ENCODE data around the gene DNAJC5G. TPM values are rescaled to one million over a fixed set of nuclear protein-coding genes. Genes with fewer than 3 reads are reported as not detected.

Gene DNAJC5G
- total RNA-seq, 1 experiment from 2014 or later: not detected

GRCh38 chr2:27281442-27281841, 6.2 kb downstream of the DNAJC5G start:
- Histone ChIP-seq H2AFZ (ENCODE audit: low read length) (no peak overlapping the region), H3K36me3 (ENCODE audit: insufficient read depth, low read length) (no peaks in the 10 kb centered on the region), H3K4me2 (ENCODE audit: low read depth, low read length, poor library complexity, severe bottlenecking) (no peak overlapping the region)

GRCh38 chr2:27281855-27282559, 6.8 kb downstream of the DNAJC5G start, which contains the start of gene TRIM54:
TSS of gene TRIM54 (plus strand) at chr2:27282429. CDS start at chr2:27282732, 303 bp downstream.
- H3K4me1 ChIP-seq (ENCODE audit: low read length): no peaks in the 10 kb centered on the region
- no peak for DNase-seq
- H3K9ac ChIP-seq (ENCODE audit: low read length): no peak within 1 kb of the TSS
- no peak within 1 kb of the TSS for H2AFZ ChIP-seq (ENCODE audit: low read length)
- no peak within 1 kb of the TSS for H3K27ac ChIP-seq (ENCODE audit: low read length)
- H3K9me2 ChIP-seq (replicated peaks; ENCODE audit: insufficient read depth, low read length): no peaks in the 10 kb centered on the region
- no peaks in the 10 kb centered on the region for H3K9me3 ChIP-seq (ENCODE audit: low read length)
- H3K79me2 ChIP-seq (ENCODE audit: low read length): no peaks in the 10 kb centered on the region
- H3K36me3 ChIP-seq (ENCODE audit: insufficient read depth, low read length): no peaks in the 10 kb centered on the region
- no peak within 1 kb of the TSS for H3K4me2 ChIP-seq (ENCODE audit: low read depth, low read length, poor library complexity, severe bottlenecking)
- H3K4me3 ChIP-seq (ENCODE audit: low read length): no peak within 1 kb of the TSS
- no peaks in the 10 kb centered on the region; the same call in 1 of the 2 replicates for H3K27me3 ChIP-seq (ENCODE audit: low read length)
- H4K20me1 ChIP-seq (ENCODE audit: insufficient read depth, low read depth, low read length): no peaks in the 10 kb centered on the region

More at GRCh38 chr2:27281442-27281841, 6.2 kb downstream of the DNAJC5G start:
- H3K4me1 ChIP-seq (ENCODE audit: low read length): no peaks in the 10 kb centered on the region
- no peaks in the 10 kb centered on the region for H4K20me1 ChIP-seq (ENCODE audit: insufficient read depth, low read depth, low read length)
- no peak overlapping the region for H3K27ac ChIP-seq (ENCODE audit: low read length)
- no peak overlapping the region for H3K9ac ChIP-seq (ENCODE audit: low read length)
- H3K9me3 ChIP-seq (ENCODE audit: low read length): no peaks in the 10 kb centered on the region
- no peaks in the 10 kb centered on the region for H3K79me2 ChIP-seq (ENCODE audit: low read length)
- no peaks in the 10 kb centered on the region for H3K9me2 ChIP-seq (replicated peaks; ENCODE audit: insufficient read depth, low read length)
- H3K4me3 ChIP-seq (ENCODE audit: low read length): no peak overlapping the region
- no peak for DNase-seq
- H3K27me3 ChIP-seq (ENCODE audit: low read length): no peaks in the 10 kb centered on the region; the same call in 1 of the 2 replicates

- Histone ChIP-seq H3K4me3 (ENCODE audit: low read length) (no peak overlapping the region), H2AFZ (ENCODE audit: low read length) (no peak overlapping the region), H4K20me1 (ENCODE audit: insufficient read depth, low read depth, low read length) (no peaks in the 10 kb centered on the region), H3K4me2 (ENCODE audit: low read depth, low read length, poor library complexity, severe bottlenecking) (no peak overlapping the region), H3K9ac (ENCODE audit: low read length) (no peak overlapping the region), H3K36me3 (ENCODE audit: insufficient read depth, low read length) (no peaks in the 10 kb centered on the region), H3K9me3 (ENCODE audit: low read length) (no peaks in the 10 kb centered on the region), H3K79me2 (ENCODE audit: low read length) (no peaks in the 10 kb centered on the region), H3K27ac (ENCODE audit: low read length) (no peak overlapping the region), H3K4me1 (ENCODE audit: low read length) (no peaks in the 10 kb centered on the region), H3K9me2 (replicated peaks; ENCODE audit: insufficient read depth, low read length) (no peaks in the 10 kb centered on the region), H3K27me3 (ENCODE audit: low read length) (no peaks in the 10 kb centered on the region; the same call in 1 of the 2 replicates)
- DNase-seq: no peak
Measured at GRCh38 chr2:27282892-27283291, 7.7 kb downstream of the DNAJC5G start.

DNA sequence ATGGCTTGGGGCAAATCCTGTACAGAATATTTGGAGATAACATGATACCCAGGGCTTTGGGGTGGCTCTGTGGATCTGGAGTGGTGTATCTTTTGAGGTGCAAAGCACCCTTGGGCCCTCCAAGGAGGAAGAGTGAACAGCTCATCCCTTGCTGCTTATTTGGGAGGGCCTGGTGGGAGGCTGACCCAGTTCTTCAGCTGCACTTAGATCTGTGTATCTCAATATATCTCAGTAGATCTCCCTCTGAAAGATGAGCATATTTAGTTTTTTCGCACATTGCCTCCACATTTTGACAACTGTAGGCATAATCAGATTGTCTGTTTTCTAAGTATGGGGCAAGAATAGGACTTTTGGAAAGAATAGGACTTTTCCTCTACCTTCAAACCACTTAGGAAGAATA, 9.8 kb downstream of the DNAJC5G start:
- H3K27me3 ChIP-seq (ENCODE audit: low read length): no peaks in the 10 kb centered on the region; the same call in 1 of the 2 replicates
- no peak for DNase-seq
- no peaks in the 10 kb centered on the region for H4K20me1 ChIP-seq (ENCODE audit: insufficient read depth, low read depth, low read length)
- no peaks in the 10 kb centered on the region for H3K9me2 ChIP-seq (replicated peaks; ENCODE audit: insufficient read depth, low read length)
- H3K9me3 ChIP-seq (ENCODE audit: low read length): no peaks in the 10 kb centered on the region
- H2AFZ ChIP-seq (ENCODE audit: low read length): no peak overlapping the region
- H3K4me3 ChIP-seq (ENCODE audit: low read length): no peak overlapping the region
- no peaks in the 10 kb centered on the region for H3K36me3 ChIP-seq (ENCODE audit: insufficient read depth, low read length)
- no peaks in the 10 kb centered on the region for H3K4me1 ChIP-seq (ENCODE audit: low read length)
- no peak overlapping the region for H3K27ac ChIP-seq (ENCODE audit: low read length)
- no peaks in the 10 kb centered on the region for H3K79me2 ChIP-seq (ENCODE audit: low read length)
- H3K9ac ChIP-seq (ENCODE audit: low read length): no peak overlapping the region
- H3K4me2 ChIP-seq (ENCODE audit: low read depth, low read length, poor library complexity, severe bottlenecking): no peak overlapping the region

DNA sequence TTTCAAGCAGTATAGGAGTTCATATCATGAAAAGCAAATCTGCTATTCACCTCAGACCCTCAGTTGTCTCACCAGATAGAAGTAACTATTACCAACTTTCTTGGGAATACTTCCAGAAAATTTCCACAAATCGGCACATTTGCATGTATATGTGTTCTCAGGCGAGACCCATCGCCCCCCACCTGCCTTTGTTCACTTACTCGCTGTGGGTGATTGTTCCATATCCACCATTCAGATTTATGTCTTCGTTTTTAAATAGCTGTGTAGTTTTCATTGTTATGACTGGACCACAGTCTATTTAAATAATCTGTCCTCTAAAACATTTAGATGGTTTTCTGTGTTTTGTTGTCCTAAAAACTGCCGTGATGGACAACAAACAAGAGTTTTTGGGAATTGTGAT, 10.2 kb downstream of the DNAJC5G start:
- no peaks in the 10 kb centered on the region for H3K36me3 ChIP-seq (ENCODE audit: insufficient read depth, low read length)
- DNase-seq: no peak
- no peak overlapping the region for H3K27ac ChIP-seq (ENCODE audit: low read length)

GRCh38 chr2:27288610-27289009, 13.4 kb downstream of the DNAJC5G start:
- Histone ChIP-seq H3K9ac (ENCODE audit: low read length) (no peak overlapping the region), H3K79me2 (ENCODE audit: low read length) (no peaks in the 10 kb centered on the region)

More for the DNA sequence above, 10.2 kb downstream of the DNAJC5G start:
- Histone ChIP-seq H3K9ac (ENCODE audit: low read length) (no peak overlapping the region), H3K9me2 (replicated peaks; ENCODE audit: insufficient read depth, low read length) (no peaks in the 10 kb centered on the region), H4K20me1 (ENCODE audit: insufficient read depth, low read depth, low read length) (no peaks in the 10 kb centered on the region), H3K4me1 (ENCODE audit: low read length) (no peaks in the 10 kb centered on the region), H3K4me2 (ENCODE audit: low read depth, low read length, poor library complexity, severe bottlenecking) (no peak overlapping the region), H3K4me3 (ENCODE audit: low read length) (no peak overlapping the region), H2AFZ (ENCODE audit: low read length) (no peak overlapping the region), H3K9me3 (ENCODE audit: low read length) (no peaks in the 10 kb centered on the region), H3K27me3 (ENCODE audit: low read length) (no peaks in the 10 kb centered on the region; the same call in 1 of the 2 replicates), H3K79me2 (ENCODE audit: low read length) (no peaks in the 10 kb centered on the region)

GRCh38 chr2:27290549-27290948, 15.3 kb downstream of the DNAJC5G start:
- Histone ChIP-seq H3K4me3 (ENCODE audit: low read length) (no peak overlapping the region), H3K79me2 (ENCODE audit: low read length) (no peaks in the 10 kb centered on the region), H3K9me2 (replicated peaks; ENCODE audit: insufficient read depth, low read length) (no peaks in the 10 kb centered on the region), H3K27me3 (ENCODE audit: low read length) (no peaks in the 10 kb centered on the region), H2AFZ (ENCODE audit: low read length) (no peak overlapping the region), H3K4me2 (ENCODE audit: low read depth, low read length, poor library complexity, severe bottlenecking) (no peak overlapping the region), H4K20me1 (ENCODE audit: insufficient read depth, low read depth, low read length) (no peaks in the 10 kb centered on the region), H3K27ac (ENCODE audit: low read length) (no peak overlapping the region), H3K4me1 (ENCODE audit: low read length) (peaks cover 12% of the 10 kb centered on the region), H3K36me3 (ENCODE audit: insufficient read depth, low read length) (no peaks in the 10 kb centered on the region), H3K9ac (ENCODE audit: low read length) (no peak overlapping the region), H3K9me3 (ENCODE audit: low read length) (no peaks in the 10 kb centered on the region)
- no peak for DNase-seq

More at GRCh38 chr2:27288610-27289009, 13.4 kb downstream of the DNAJC5G start:
- no peaks in the 10 kb centered on the region for H3K36me3 ChIP-seq (ENCODE audit: insufficient read depth, low read length)
- H3K27ac ChIP-seq (ENCODE audit: low read length): no peak overlapping the region
- no peaks in the 10 kb centered on the region for H3K27me3 ChIP-seq (ENCODE audit: low read length)
- no peak for DNase-seq
- H4K20me1 ChIP-seq (ENCODE audit: insufficient read depth, low read depth, low read length): no peaks in the 10 kb centered on the region
- H3K9me3 ChIP-seq (ENCODE audit: low read length): no peaks in the 10 kb centered on the region
- no peak overlapping the region for H2AFZ ChIP-seq (ENCODE audit: low read length)
- H3K4me3 ChIP-seq (ENCODE audit: low read length): no peak overlapping the region
- H3K4me2 ChIP-seq (ENCODE audit: low read depth, low read length, poor library complexity, severe bottlenecking): no peak overlapping the region
- no peaks in the 10 kb centered on the region for H3K9me2 ChIP-seq (replicated peaks; ENCODE audit: insufficient read depth, low read length)
- peaks cover 12% of the 10 kb centered on the region for H3K4me1 ChIP-seq (ENCODE audit: low read length)

- Histone ChIP-seq H4K20me1 (ENCODE audit: insufficient read depth, low read depth, low read length) (no peaks in the 10 kb centered on the region), H3K4me3 (ENCODE audit: low read length) (no peak overlapping the region; the same call in 1 of the 2 replicates), H3K27ac (ENCODE audit: low read length) (no peak overlapping the region), H2AFZ (ENCODE audit: low read length) (peak overlapping the region; percentile 28; the same call in 1 of the 2 replicates), H3K9me3 (ENCODE audit: low read length) (no peaks in the 10 kb centered on the region), H3K79me2 (ENCODE audit: low read length) (no peaks in the 10 kb centered on the region), H3K36me3 (ENCODE audit: insufficient read depth, low read length) (no peaks in the 10 kb centered on the region), H3K9ac (ENCODE audit: low read length) (peak overlapping the region; percentile 38; the same call in 1 of the 2 replicates), H3K9me2 (replicated peaks; ENCODE audit: insufficient read depth, low read length) (no peaks in the 10 kb centered on the region), H3K4me2 (ENCODE audit: low read depth, low read length, poor library complexity, severe bottlenecking) (peak overlapping the region; percentile 10), H3K4me1 (ENCODE audit: low read length) (peaks cover 12% of the 10 kb centered on the region), H3K27me3 (ENCODE audit: low read length) (no peaks in the 10 kb centered on the region)
- DNase-seq: peak; percentile 76
Measured at GRCh38 chr2:27291865-27292264, 16.6 kb downstream of the DNAJC5G start.

Measured in Karpas-422 (cell line).